Measurements from ENCODE around the gene OGG1.

OGG1 gene

DNA sequence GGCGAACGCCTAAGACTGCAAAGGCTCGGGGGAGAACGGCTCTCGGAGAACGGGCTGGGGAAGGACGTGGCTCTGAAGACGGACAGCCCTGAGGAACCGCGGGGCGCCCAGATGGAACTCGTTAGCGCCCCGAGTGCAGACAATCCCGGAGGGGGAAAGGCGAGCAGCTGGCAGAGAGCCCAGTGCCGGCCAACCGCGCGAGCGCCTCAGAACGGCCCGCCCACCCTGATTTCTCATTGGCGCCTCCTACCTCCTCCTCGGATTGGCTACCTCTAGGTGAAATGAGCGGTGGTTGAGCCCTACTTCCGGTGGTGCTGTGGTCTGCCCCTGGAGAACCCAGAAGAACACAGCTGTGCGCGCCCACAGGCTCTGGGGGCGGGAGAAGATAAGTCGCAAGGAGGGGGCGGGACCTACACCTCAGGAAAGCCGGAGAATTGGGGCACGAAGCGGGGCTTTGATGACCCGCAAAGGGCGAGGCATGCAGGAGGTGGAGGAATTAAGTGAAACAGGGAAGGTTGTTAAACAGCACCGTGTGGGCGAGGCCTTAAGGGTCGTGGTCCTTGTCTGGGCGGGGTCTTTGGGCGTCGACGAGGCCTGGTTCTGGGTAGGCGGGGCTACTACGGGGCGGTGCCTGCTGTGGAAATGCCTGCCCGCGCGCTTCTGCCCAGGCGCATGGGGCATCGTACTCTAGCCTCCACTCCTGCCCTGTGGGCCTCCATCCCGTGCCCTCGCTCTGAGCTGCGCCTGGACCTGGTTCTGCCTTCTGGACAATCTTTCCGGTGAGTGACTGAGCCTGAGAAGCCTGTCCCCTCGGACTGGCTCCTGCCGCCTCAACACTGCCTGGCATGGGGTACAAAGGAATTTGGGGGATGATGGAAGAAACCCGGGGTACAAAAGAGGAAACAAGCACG is at the start of gene OGG1:
TSS of gene OGG1 (plus strand) at position 308 of the 911 bp plus-strand sequence. CDS start at position 643, 335 bp downstream.
- peak within 1 kb of the TSS; percentile 70 for H3K4me3 ChIP-seq (ENCODE audit: low read depth, low read length)
- POLR2A ChIA-PET, result interaction anchor here (0.8 to 2.7 kb wide), 12 partner anchors 9 to 353 kb away, joined by 3 to 47 read pairs (median 8); partner anchors contain the start of genes ARPC4, BRPF1, CAMK1 and MTMR14
- H3K9me3 ChIP-seq (ENCODE audit: control insufficient read depth, insufficient read depth, low read depth, low read length), result no peaks in the 10 kb centered on the region
- H3K27ac ChIP-seq (ENCODE audit: extremely low read depth, low read depth, low read length), result peak within 1 kb of the TSS; percentile 66
- CTCF ChIA-PET, result interaction anchor here (0.7 to 2.2 kb wide), 6 partner anchors 20 to 246 kb away, joined by 3 to 7 read pairs (median 4); no protein-coding TSS in a partner anchor
- 0 out of 2 replicates have a peak, but pooled peaks cover 2% of the 10 kb centered on the region for H3K4me1 ChIP-seq (ENCODE audit: control insufficient read depth, insufficient read depth, low read length)
- H3K36me3 ChIP-seq (ENCODE audit: control insufficient read depth in 2 of 2, insufficient read depth in 1 of 2, low read length in 2 of 2), result peaks cover 0 to 73% of the 10 kb centered on the region in 2 experiments; a peak in 2 of 3 replicates
- TF ChIP-seq ZNF791 (tag by site-specific recombination; IDR thresholded peaks at IDR 0.05) (no peak), ZIC2 (tag by site-specific recombination; IDR thresholded peaks at IDR 0.05) (peak; percentile 74), ZNF404 (tag by site-specific recombination; IDR thresholded peaks at IDR 0.05) (no peak), KLF7 (tag by site-specific recombination; IDR thresholded peaks at IDR 0.05; ENCODE audit: borderline replicate concordance) (peak; percentile 97), GLI4 (tag by site-specific recombination; IDR thresholded peaks at IDR 0.05) (no peak), ZNF37A (tag by site-specific recombination; IDR thresholded peaks at IDR 0.05) (no peak), ZNF610 (tag by site-specific recombination; IDR thresholded peaks at IDR 0.05; ENCODE audit: borderline replicate concordance) (peak; percentile 79; the same call in 1 of the 2 replicates), ZNF341 (tag by site-specific recombination; IDR thresholded peaks at IDR 0.05; ENCODE audit: low read depth) (peak; percentile 95), ZNF239 (tag by site-specific recombination; IDR thresholded peaks at IDR 0.05) (no peak), ZNF223 (tag by site-specific recombination; IDR thresholded peaks at IDR 0.05) (no peak), GLIS2 (tag by site-specific recombination; IDR thresholded peaks at IDR 0.05) (peak; percentile 77), ZNF571 (tag by site-specific recombination; IDR thresholded peaks at IDR 0.05) (no peak), ZNF155 (tag by site-specific recombination; IDR thresholded peaks at IDR 0.05) (no peak), ZFP3 (tag by site-specific recombination; IDR thresholded peaks at IDR 0.05; ENCODE audit: low read depth) (peak; percentile 27; the same call in 1 of the 2 replicates), BCL11B (tag by site-specific recombination; IDR thresholded peaks at IDR 0.05; ENCODE audit: low read depth) (0 out of 2 replicates have a peak, but pooled peaks have one; percentile 47), WT1 (tag by site-specific recombination; IDR thresholded peaks at IDR 0.05) (0 out of 2 replicates have a peak, but pooled peaks have one; percentile 32), ZNF747 (tag by site-specific recombination; IDR thresholded peaks at IDR 0.05) (no peak)
- TF ChIP-seq, protein P1, sequence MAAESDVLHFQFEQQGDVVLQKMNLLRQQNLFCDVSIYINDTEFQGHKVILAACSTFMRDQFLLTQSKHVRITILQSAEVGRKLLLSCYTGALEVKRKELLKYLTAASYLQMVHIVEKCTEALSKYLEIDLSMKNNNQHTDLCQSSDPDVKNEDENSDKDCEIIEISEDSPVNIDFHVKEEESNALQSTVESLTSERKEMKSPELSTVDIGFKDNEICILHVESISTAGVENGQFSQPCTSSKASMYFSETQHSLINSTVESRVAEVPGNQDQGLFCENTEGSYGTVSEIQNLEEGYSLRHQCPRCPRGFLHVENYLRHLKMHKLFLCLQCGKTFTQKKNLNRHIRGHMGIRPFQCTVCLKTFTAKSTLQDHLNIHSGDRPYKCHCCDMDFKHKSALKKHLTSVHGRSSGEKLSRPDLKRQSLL (tag by site-specific recombination; IDR thresholded peaks at IDR 0.05), result peak; percentile 69
- TF ChIP-seq, protein P2, sequence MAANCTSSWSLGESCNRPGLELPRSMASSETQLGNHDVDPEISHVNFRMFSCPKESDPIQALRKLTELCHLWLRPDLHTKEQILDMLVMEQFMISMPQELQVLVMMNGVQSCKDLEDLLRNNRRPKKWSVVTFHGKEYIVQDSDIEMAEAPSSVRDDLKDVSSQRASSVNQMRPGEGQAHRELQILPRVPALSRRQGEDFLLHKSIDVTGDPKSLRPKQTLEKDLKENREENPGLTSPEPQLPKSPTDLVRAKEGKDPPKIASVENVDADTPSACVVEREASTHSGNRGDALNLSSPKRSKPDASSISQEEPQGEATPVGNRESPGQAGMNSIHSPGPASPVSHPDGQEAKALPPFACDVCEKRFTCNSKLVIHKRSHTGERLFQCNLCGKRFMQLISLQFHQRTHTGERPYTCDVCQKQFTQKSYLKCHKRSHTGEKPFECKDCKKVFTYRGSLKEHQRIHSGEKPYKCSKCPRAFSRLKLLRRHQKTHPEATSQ (tag by site-specific recombination; IDR thresholded peaks at IDR 0.05), result no peak
- TF ChIP-seq, protein P3, sequence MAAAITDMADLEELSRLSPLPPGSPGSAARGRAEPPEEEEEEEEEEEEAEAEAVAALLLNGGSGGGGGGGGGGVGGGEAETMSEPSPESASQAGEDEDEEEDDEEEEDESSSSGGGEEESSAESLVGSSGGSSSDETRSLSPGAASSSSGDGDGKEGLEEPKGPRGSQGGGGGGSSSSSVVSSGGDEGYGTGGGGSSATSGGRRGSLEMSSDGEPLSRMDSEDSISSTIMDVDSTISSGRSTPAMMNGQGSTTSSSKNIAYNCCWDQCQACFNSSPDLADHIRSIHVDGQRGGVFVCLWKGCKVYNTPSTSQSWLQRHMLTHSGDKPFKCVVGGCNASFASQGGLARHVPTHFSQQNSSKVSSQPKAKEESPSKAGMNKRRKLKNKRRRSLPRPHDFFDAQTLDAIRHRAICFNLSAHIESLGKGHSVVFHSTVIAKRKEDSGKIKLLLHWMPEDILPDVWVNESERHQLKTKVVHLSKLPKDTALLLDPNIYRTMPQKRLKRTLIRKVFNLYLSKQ (tag by site-specific recombination; IDR thresholded peaks at IDR 0.05; ENCODE audit: borderline replicate concordance), result no peak
- TF ChIP-seq, protein P4, sequence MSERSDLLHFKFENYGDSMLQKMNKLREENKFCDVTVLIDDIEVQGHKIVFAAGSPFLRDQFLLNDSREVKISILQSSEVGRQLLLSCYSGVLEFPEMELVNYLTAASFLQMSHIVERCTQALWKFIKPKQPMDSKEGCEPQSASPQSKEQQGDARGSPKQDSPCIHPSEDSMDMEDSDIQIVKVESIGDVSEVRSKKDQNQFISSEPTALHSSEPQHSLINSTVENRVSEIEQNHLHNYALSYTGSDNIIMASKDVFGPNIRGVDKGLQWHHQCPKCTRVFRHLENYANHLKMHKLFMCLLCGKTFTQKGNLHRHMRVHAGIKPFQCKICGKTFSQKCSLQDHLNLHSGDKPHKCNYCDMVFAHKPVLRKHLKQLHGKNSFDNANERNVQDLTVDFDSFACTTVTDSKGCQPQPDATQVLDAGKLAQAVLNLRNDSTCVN (tag by site-specific recombination; optimal IDR thresholded peaks at IDR 0.05), result peak; percentile 85
- TF ChIP-seq, protein P5, sequence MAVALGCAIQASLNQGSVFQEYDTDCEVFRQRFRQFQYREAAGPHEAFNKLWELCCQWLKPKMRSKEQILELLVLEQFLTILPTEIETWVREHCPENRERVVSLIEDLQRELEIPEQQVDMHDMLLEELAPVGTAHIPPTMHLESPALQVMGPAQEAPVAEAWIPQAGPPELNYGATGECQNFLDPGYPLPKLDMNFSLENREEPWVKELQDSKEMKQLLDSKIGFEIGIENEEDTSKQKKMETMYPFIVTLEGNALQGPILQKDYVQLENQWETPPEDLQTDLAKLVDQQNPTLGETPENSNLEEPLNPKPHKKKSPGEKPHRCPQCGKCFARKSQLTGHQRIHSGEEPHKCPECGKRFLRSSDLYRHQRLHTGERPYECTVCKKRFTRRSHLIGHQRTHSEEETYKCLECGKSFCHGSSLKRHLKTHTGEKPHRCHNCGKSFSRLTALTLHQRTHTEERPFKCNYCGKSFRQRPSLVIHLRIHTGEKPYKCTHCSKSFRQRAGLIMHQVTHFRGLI (tag by site-specific recombination; IDR thresholded peaks at IDR 0.05), result peak; percentile 95
- TF ChIP-seq, protein P6, sequence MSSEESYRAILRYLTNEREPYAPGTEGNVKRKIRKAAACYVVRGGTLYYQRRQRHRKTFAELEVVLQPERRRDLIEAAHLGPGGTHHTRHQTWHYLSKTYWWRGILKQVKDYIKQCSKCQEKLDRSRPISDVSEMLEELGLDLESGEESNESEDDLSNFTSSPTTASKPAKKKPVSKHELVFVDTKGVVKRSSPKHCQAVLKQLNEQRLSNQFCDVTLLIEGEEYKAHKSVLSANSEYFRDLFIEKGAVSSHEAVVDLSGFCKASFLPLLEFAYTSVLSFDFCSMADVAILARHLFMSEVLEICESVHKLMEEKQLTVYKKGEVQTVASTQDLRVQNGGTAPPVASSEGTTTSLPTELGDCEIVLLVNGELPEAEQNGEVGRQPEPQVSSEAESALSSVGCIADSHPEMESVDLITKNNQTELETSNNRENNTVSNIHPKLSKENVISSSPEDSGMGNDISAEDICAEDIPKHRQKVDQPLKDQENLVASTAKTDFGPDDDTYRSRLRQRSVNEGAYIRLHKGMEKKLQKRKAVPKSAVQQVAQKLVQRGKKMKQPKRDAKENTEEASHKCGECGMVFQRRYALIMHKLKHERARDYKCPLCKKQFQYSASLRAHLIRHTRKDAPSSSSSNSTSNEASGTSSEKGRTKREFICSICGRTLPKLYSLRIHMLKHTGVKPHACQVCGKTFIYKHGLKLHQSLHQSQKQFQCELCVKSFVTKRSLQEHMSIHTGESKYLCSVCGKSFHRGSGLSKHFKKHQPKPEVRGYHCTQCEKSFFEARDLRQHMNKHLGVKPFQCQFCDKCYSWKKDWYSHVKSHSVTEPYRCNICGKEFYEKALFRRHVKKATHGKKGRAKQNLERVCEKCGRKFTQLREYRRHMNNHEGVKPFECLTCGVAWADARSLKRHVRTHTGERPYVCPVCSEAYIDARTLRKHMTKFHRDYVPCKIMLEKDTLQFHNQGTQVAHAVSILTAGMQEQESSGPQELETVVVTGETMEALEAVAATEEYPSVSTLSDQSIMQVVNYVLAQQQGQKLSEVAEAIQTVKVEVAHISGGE (tag by site-specific recombination; conservative IDR thresholded peaks at IDR 0.05; ENCODE audit: low read depth), result peak; percentile 78
- TF ChIP-seq, protein P7, sequence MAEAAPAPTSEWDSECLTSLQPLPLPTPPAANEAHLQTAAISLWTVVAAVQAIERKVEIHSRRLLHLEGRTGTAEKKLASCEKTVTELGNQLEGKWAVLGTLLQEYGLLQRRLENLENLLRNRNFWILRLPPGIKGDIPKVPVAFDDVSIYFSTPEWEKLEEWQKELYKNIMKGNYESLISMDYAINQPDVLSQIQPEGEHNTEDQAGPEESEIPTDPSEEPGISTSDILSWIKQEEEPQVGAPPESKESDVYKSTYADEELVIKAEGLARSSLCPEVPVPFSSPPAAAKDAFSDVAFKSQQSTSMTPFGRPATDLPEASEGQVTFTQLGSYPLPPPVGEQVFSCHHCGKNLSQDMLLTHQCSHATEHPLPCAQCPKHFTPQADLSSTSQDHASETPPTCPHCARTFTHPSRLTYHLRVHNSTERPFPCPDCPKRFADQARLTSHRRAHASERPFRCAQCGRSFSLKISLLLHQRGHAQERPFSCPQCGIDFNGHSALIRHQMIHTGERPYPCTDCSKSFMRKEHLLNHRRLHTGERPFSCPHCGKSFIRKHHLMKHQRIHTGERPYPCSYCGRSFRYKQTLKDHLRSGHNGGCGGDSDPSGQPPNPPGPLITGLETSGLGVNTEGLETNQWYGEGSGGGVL (tag by site-specific recombination; IDR thresholded peaks at IDR 0.05), result peak; percentile 91

Measured in HEK293 (cell line).